NAMALWA (cell line): ENCODE measurements around the gene CHKA.

Source experiments
- DNase-seq: peaks from one replicate; pipeline ENCODE4 v3.0.0-alpha.2; 2015; ENCODE audit warnings: low spot score

Gene CHKA

GRCh38 chr11:68013611-68014156 is 107.5 kb downstream of the CHKA start:
- no peak for DNase-seq

GRCh38 chr11:68012843-68013610 is 108.2 kb downstream of the CHKA start:
- no peak for DNase-seq

GRCh38 chr11:68012044-68012842 is 108.9 kb downstream of the CHKA start:
- DNase-seq, result no peak

DNA sequence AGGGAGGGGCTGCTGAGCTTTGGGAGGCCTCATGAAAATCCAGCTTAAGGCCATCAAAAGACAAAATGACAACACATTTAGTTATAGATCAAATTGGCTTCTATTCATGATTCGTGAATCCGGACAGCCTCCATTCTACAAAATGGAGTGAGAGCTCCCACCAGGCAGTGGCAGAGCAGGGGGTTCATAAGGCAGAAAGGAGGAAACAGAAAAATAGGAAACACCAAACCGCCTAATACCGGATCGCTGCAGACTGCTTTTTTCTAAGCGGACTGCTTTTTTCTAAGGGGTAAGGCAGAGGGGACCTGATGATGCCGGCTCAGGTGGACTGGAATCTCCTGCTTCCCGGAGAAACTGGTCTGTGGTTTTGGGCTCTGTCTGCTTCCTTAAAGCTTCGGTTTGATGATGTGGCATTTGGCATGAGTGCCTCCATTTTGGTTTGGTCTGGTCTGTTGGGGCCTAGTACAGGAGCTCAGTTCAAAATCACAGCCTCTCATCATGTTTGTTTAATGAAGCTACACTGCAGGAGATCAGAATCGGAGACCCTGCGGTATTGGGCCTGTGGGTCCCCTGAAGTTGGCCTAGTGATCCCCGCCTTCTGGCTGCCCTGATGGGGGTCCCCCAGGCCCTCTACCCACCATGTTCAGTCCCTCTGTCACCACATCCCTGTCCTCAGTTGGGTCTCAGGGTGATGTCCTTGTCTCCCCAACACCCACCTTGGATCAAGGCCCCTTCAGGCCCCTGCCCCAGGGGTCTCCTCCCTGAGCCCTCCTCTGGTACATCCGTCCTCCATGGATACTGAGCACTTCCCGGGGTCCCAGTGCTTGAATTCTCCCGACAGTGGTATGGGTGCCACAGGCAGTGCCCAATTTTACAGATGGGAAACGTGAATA is 109.9 kb downstream of the CHKA start:
- DNase-seq, result no peak

GRCh38 chr11:68010090-68011041 is 110.8 kb downstream of the CHKA start, which contains the start of gene ALDH3B1:
Gene ALDH3B1, plus strand, starts transcription at chr11:68010327. Its CDS starts 4,971 bp downstream, at chr11:68015298.
- DNase-seq, result peak; percentile 64

DNA sequence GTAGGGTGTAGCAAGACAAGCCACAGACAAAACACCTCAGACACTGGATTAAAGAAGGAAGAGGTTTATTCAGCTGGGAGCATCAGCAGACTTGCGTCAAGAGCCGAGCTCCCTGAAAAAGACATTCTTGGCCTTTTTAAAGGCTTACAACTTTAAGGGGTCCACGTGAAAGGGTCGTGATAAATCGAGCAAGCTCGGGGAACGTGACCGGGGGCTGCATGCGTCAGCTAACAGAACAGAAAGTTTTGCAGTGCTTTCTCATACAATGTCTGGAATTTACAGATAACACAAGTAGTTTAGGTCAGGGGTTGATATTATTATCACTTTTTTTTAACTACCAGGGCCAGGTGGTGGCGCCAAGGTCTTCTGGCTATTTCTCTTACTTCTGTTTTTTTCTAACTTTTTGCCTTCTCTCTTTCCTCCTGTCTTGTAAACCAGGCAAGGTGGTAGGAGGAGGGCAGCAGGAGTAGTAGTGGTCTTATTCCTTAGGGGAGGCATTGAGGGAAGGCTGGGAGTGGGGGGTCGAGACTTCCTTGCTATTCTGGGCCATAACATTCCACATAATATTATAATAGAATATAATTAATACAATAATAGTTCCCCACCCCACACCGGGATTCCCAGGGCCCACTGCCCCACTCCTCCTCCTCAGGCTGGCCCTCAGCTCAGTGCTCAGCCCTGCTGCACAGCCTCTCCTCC is 111.6 kb downstream of the CHKA start:
- peak; percentile 68 for DNase-seq

GRCh38 chr11:68008381-68009337 is 112.5 kb downstream of the CHKA start:
- DNase-seq, result no peak

- no peak for DNase-seq
Measured at GRCh38 chr11:68007498-68008380, 113.4 kb downstream of the CHKA start.

DNA sequence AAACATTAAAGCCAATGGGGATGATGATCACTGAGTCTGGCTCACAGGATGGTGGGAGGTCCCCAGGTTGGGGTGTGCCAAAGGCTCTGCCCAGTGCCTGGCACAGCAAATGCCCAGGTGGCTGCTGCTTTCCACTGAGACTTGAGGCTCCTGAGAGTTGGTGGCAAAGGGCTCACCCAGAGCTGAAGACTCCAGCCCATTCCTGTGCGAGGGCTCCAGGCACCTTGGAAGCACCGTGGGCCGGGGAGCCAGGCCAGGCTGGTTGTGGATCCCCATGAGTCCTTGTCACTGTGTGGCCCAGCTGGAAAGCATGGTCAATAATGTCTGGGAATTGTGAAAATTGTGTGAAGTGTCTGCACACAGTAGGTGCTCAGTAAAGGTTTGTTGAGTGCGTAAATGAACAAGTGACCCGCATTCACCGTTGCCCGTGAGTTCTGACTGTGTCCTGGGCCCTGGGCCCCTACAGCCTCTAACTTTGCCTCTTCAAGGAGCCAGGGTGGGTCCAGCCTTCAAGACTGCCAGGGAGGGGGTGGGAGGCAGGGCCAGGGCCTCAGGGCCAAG is 114.5 kb downstream of the CHKA start:
- DNase-seq, result no peak

DNA sequence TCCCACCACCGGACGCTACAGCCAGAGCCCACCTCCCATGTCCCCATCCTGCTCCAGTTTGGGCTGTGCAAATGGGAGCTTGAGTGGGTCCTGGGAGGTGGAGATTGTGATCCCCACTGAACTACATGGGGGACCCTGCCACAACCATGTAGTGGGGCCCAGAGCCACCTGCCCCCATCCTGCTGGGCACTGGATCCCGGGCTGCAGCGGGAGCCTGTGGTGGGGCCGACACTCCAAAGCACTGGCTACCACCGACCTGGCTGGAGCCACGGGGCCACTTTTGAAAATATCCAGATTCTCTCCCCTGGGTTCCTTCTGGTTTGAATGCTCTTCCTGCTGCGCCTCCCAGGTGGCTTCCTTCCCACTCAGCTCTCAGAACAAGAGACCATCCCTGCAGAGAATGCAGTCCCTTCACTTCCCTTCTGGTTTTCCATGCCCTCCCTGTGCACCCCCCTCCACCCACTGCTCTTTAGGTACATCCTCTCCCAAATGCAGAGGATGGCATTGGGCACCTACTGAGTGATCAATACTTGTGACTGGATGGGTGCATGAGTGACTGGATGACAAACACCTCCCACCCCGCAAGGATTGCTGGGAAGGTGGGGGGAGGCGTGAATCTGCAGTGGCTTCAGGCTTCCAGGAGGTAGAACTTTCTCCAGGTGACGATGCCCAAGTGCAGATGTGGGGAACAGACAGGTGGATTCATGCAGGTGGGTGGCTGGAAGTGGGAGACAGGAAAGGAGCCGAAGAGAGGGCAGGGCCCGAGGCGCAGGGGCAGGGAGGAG is 116.4 kb downstream of the CHKA start:
- DNase-seq, result no peak

DNA sequence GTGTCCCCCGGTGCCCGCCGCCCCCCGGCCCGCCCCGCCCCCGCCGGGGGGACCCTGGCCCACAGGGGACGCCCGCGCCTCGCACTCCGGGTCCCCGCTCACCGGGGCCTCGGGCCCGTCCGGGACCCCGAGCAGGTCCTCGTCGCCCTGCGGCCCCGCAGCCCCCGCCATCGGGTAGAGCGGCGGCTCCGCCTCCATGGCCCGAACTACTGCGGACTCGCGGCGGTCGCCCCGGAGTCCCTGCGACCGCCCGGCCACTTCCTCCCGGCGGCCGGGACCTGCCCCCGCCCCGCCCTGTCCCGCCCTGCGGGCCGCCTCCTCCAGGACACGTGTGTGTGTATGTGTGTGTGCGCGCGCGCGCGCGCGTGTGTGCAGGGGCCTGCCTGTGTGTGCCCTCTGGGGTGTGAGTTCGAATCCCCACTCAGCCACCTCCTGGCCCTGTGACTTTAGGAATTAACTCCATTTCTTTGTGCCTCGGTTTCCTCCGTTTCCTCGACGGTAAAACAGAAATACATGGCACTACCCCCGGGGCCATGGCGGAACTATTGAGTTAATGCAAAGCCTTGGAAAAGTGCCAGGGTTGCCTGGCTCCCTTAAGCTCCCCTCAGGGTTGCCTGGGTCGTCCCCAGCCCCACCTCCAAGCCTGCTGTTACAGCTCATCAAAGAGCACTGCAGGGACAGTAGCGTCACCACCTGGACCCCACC is 117.2 kb downstream of the CHKA start, which contains the start of gene UNC93B1:
Gene UNC93B1, minus strand, starts transcription at position 252 of the 705 bp plus-strand sequence. Its CDS starts 54 bp downstream, at position 198.
- peak; percentile 88 for DNase-seq

DNA sequence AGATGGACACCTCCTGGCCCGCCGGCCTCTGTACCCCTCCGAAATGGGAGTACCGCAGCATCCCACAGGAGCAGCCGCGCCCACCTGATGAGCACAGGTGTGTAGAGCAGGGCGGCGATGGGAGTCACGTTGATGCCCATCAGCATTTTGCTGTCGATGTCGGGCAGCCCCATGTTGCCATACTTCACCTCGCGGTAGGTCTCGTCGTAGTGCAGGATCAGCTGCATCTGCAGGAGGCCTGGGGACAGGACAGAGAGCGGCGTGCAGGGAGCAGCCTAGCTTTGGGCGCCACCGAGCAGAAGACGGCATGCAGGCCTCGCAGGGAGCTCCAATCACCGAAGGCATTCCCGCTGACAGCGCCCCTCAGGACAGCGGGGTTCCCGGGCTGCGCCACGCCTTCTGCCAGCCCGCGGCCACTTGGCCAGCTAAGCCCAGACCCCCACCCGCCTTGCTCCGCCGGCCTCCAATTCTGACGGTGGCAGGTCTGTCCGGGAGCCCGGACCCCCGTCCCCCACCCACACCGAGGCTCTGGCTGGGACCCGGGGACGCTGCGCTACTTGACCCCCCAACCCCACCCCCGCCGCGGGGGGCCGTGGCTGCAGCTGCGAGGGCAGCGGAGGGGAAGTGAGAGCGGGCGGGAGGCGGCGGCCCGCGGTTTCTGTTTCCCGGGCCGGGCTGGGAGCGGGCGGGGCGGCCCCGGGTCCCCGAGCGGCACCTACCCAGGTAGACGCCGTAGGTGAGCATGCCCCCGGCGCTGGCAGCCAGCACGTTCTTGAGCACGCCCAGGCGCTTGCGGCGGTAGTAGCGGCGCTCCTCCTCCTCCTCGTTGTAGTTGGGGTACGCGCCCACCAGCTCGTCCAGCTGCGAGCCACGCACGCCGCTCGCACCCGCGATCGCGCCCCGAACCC is 118.0 kb downstream of the CHKA start:
- DNase-seq, result peak; percentile 85
